NCI-H524 treated with DMSO at 0.1 percent for 48 hours (cell line): ENCODE measurements around the gene COG1.

Source experiments
- DNase-seq: peaks from one replicate; lab custom pipeline; 2025; lab: John Stamatoyannopoulos, UW

The COG1 gene

DNA sequence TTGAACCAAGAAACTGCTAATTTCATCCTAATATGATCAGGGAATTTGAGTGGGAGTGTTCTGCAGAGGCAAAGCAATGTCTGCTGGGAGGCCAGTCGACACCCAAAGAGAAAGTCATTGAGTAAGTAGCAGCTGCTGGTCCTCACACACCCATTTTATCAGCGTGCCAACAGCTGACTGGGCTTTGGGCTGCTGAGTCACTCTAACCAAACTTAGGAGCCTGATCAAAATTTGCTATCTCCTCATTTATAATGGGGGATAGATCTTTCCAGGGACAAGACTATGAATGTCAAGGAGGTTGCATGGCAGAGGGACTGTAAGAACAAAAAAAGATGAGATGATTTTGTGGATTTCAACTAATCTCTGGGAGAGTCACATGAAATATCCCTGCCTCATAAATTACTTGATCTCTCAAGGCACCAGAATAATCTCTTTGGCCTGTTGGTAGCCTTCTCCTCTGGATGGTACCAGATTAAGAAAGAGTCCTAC lies 35.9 kb downstream of the COG1 start:
- no peak for DNase-seq

GRCh38 chr17:73230088-73230487 lies 37.2 kb downstream of the COG1 start:
- no peak for DNase-seq

DNA sequence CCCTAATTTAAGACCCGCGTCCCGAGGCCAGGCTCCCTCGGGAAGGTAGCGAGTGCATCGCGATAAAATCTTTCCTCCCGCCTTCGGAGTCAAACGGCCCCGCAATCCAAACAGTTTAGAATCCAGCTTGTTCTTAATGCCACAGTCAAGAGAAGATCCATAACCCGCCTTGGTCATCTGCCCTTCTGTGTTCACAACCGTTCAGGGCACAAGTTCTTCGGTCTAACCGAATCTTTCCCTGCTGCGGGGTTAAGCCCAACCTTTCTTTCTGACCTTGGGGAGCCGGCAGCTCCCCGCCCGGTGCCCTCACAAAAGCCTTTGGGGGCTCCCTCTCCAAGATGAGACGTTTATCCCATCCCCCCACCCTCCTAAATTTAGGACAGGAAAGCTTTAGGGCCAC lies 38.5 kb downstream of the COG1 start:
- no peak for DNase-seq

DNA sequence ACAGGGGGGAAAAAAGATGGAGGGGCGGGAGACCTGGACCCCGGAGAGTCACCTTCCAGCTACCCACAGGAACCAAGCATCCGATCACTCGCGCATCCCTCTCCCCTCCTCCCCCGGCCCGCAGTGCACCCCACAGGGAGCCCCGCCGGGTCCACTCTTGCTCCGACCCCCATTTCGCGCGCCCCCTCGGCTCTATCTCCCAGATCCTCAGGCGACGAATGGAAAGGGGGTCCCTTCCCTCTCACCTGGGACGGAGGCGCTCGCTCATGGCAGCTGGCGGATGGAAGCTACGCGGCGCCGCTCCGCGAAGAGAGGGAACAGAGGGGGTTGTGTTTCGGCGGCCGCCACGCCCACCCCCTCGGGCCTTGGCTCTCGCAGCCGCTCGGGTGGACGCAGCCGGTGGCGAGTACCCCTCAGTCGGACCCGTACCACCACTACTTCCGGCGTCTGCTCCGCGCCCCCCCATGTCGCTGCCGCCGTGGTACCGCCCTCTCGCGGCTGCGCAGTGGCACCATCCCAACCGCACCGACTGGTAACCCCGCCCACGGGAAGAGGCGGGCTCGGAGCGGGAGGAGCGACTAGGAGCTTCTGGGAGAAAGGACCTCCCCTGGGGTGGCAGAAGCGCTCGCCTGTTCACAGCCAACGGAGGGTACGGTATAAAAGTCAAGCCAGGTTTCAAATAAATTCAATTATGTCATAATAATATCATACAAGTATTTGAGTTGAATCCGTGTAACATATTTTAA lies 39.2 kb downstream of the COG1 start:
- DNase-seq = peak; percentile 96

DNA sequence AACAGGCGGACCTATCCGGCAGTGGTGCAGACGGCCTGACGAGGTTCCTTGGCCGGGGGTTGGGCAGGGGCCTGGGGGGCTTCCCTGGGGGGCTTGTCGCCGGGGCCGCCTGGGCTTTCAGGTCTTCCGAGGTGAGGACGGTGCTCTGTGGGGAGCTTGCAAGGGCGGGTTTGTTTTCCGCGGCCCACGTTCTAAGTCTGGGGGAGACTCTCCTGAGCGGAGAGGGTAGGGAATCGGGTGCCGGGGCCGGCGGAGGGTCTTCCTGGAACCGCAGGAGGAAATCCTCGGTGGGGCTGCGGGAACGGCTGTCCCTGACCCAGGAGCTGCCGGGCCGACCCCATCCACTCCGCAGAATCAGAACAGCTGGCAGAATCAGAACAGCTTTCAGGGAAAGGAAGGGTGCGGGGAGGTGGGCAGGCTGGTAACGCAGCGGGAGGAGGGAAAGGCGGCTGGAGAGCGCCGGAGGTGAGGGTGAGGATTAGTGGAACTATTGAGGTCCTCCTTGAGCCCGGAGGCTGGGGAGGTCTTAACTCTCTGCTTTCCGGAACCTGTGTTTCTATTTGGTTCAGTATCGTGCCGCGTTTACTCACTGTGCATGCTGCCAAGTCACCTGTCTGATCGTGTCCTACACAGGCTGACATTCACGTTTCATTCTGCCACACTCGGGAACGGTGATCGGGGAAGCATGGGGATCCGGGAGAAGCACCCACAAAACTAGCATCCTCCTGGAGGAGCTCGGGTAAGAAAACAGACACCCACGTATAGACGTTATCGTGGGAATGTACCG lies 39.9 kb downstream of the COG1 start:
- DNase-seq = no peak

- DNase-seq = no peak
These were observed 41.9 kb downstream of the COG1 start for GRCh38 chr17:73234736-73235135.

DNA sequence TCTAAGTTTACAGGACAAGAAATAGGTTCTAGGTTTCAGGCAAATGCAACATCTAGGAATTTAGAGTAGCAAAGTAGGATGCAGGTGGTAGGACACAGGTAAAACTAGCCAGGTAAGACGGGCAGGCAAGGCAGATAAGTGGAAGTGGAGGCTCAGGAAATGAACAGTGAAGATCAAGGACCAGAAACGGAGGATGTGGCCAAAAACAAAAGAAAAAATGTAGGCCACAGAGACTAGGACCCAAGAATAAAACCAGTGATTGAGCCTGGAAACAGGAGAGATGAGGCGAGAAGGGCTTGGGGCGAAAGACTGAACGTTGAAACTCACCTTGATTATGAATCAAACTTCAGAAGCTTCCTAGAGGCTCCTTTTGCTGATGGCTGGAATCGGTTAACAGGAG lies 44.9 kb downstream of the COG1 start:
- DNase-seq = no peak

DNA sequence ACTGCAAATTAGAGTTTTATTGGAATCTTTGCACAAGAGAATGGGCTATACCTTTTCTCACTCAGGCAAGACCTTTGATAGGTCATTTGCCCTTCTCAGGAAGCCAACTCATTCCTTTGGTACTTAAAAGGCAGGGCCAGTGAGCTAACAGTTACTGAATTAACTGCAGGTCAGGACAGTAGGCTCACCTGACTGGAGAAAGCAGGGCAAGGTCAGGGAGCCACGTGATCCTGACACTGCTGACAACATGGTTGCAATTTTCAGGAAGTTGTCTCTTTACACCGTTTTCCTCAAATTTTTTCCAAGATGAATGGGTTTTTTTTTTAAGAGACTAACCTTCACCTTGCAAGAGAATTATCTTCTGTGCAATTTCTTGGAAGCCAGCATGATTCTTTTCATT lies 47.7 kb downstream of the COG1 start:
- DNase-seq = no peak

DNA sequence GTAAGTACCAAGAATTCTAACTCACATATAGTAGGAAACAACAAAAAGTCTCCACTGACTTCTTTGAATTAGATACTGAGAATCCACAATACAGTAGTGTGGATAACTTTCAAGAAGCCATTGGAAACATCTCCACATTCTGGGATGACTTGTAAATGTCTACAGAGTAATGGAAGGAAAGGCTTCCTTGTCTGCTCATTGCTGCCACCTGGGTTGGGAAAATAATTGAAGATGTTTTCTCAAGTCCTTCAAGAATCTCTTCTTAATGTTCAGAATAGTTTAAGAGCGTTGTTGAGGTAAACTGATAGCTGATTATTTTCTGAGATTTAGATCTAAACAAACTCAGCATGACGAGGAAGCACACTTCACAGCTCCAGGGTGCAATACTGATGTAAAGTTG lies 54.9 kb downstream of the COG1 start:
- DNase-seq = no peak

DNA sequence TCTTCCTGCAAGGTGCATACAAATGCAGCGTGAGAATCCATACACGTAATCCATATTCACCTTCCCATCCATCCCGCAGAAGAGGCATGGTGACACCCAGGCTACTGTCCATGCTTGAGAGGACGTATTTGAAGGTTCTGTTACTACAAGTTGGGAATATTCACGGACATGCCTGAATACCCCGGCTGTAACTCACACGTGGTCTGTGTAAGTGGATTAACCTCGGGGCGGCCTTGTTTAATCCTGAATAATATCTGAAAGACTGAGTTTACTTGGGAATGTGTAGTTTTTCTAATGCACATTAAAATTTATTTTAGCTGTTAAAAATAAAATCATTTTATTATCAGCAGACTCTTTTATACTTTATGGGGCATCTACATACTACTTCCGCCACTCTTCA lies 55.7 kb downstream of the COG1 start:
- DNase-seq = peak; percentile 36

GRCh38 chr17:73249700-73250099 lies 56.8 kb downstream of the COG1 start:
- peak; percentile 85 for DNase-seq

GRCh38 chr17:73250851-73251640 lies 58.2 kb downstream of the COG1 start:
- DNase-seq = no peak

GRCh38 chr17:73251871-73252270 lies 59.0 kb downstream of the COG1 start:
- no peak for DNase-seq

DNA sequence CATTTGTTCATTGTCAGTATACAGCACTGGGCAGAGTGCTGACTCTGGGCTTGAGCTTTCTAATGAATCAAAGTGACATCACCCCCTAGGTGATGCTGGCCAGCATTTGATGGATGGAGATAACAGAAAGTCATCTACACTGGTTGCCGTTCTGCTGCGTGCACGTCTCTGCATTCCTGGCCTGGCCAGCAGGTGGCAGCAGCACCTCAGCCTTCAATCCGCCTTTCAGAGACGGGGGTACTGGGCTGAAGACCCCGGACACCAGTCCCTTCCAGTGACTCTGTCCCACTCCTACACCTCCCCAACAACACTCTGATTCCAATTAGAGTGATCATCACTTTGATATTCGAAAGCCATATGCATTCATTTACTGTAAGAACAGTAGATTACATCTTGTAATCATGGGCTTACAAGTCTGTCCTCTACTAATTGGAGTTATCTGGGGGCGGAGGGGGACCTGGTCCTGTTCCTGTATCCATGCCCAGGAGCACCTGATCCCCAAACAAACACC lies 62.9 kb downstream of the COG1 start:
- no peak for DNase-seq

DNA sequence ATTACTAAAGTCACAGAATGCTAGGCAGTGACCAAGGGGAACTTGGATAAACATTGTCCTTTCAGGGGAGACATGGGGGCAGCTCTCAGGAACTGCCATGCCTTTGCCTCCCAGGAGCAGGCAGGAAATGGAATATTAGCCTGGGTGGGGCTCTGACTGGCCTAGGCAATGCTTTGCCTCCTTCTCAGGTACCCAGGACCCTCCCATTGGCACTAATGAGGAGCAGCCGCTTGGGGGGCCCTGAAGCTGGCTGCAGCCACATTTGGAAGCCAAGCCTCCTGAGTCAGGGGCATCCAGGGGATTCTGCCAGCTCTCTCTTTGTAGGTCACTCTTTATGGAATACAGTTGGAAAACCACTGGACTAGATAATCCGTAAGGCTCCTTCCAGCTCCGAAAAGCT lies 63.4 kb downstream of the COG1 start:
- no peak for DNase-seq

DNA sequence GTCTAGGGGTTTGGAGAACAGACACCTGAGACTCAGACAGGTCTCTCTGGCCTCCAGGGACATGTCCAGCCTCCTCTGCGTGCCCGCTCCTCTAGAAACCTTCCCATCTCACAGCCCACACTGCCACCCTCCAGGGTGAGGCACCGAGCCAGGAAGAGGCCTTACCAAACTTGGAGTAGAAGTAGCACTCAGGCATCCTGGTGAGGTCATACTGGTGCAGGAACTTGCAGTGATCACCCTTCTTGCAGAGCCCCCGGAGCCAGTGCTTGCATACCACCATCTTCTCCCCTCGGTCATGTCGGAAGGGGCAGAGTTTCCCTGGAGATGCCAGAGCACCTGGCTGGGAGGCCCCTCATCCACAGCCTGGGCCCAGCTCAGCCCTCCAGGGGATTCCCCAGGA lies 64.7 kb downstream of the COG1 start:
- DNase-seq = no peak
